HL-60 (cell line): Measurements from ENCODE around the gene CCDC17.

Source experiments
- TF ChIP-seq, protein P1 (sequence below): IDR thresholded peaks from one replicate; pipeline ENCODE4 v1.5.1; 2011; ENCODE audit warnings: low read length, control low read depth, inconsistent platforms; ENCODE audit not compliant: insufficient read depth
- TF ChIP-seq, protein P2 (sequence below): IDR thresholded peaks from 2 replicates; pipeline ENCODE4 v1.6.1; 2012; ENCODE audit warnings: low read depth; ENCODE audit not compliant: insufficient replicate concordance

DNA sequence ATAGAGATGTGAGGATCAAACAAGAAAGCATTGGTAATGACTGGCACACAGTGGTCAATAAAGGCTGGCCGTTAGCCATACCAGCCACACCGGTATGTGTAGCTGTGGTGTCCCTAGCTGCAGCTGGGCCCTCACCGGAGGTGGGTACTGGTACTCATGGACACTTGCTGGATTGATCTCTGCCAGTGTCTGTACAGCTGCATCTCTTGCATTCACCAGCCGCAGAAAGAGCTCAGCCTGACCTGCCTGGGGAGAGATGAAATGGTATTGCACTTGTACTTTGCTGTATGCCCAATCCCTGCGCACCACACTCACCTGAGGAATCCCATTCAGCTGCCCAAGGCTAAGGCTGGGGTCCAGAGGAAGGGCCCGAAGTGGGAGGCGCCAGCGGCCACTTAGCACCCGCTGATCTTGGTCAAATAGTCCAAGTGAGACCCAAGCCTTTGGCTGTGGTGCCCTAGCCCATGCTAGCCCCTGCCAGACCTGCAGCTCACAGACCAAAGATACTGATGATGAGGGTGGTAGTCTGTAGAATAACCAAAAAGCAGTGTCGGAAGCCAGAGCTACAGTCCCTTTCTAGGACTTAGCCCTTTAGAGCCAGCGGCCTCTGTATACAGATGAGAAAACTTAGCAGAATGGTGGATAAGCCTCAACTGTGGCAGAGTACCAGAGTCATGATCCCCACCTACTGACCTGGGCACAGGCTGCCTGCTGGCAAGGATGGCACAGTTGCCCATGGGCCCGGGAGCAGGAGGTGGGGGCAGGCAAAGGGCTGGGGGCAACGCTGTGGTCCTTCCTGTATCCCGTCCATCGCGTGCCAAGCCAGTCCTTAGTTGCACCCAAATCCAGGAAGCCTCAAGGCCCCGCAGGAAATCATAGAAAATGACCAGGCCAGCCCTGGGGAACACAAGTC lies 3.0 kb downstream of the CCDC17 start:
- TF ChIP-seq, protein P1, sequence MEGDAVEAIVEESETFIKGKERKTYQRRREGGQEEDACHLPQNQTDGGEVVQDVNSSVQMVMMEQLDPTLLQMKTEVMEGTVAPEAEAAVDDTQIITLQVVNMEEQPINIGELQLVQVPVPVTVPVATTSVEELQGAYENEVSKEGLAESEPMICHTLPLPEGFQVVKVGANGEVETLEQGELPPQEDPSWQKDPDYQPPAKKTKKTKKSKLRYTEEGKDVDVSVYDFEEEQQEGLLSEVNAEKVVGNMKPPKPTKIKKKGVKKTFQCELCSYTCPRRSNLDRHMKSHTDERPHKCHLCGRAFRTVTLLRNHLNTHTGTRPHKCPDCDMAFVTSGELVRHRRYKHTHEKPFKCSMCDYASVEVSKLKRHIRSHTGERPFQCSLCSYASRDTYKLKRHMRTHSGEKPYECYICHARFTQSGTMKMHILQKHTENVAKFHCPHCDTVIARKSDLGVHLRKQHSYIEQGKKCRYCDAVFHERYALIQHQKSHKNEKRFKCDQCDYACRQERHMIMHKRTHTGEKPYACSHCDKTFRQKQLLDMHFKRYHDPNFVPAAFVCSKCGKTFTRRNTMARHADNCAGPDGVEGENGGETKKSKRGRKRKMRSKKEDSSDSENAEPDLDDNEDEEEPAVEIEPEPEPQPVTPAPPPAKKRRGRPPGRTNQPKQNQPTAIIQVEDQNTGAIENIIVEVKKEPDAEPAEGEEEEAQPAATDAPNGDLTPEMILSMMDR: no peak
- TF ChIP-seq, protein P2, sequence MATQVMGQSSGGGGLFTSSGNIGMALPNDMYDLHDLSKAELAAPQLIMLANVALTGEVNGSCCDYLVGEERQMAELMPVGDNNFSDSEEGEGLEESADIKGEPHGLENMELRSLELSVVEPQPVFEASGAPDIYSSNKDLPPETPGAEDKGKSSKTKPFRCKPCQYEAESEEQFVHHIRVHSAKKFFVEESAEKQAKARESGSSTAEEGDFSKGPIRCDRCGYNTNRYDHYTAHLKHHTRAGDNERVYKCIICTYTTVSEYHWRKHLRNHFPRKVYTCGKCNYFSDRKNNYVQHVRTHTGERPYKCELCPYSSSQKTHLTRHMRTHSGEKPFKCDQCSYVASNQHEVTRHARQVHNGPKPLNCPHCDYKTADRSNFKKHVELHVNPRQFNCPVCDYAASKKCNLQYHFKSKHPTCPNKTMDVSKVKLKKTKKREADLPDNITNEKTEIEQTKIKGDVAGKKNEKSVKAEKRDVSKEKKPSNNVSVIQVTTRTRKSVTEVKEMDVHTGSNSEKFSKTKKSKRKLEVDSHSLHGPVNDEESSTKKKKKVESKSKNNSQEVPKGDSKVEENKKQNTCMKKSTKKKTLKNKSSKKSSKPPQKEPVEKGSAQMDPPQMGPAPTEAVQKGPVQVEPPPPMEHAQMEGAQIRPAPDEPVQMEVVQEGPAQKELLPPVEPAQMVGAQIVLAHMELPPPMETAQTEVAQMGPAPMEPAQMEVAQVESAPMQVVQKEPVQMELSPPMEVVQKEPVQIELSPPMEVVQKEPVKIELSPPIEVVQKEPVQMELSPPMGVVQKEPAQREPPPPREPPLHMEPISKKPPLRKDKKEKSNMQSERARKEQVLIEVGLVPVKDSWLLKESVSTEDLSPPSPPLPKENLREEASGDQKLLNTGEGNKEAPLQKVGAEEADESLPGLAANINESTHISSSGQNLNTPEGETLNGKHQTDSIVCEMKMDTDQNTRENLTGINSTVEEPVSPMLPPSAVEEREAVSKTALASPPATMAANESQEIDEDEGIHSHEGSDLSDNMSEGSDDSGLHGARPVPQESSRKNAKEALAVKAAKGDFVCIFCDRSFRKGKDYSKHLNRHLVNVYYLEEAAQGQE: no peak
